Prostate gland (tissue), 2 donors: ENCODE results near the gene MSMO1. TPM values are rescaled to one million over a fixed set of nuclear protein-coding genes. Genes with fewer than 3 reads are reported as not detected.
A peak's percentile ranks its signal among the peaks of the same experiment; 100 is the strongest.
"Not testable (repeated sequence)": the region's sequence is repeated elsewhere in the genome, so short reads cannot be mapped to it uniquely, and the experiment has no call there.

Experiments
- DNase-seq: peaks from one replicate; pipeline ENCODE4 v3.0.0-alpha.2; 2019; ENCODE audit warnings: low spot score
- H3K27ac ChIP-seq, 2 donors: fragments of 200-600 bp; sonication (generic); 2 replicates each; pipeline ENCODE4 v1.5.1; 2017 to 2019
- H3K27me3 ChIP-seq: fragments of 200-600 bp; sonication (generic); replicated peaks from 2 replicates; pipeline ENCODE4 v1.5.1; 2019; ENCODE audit not compliant: insufficient read depth
- H3K36me3 ChIP-seq, 2 donors: fragments of 200-600 bp; sonication (generic); 1 replicate in 1 of 2; 2 replicates in 1 of 2; pipeline versions ENCODE4 v1.5.1 to v1.8.1; 2017 to 2019
- H3K4me1 ChIP-seq: fragments of 200-600 bp; sonication (generic); replicated peaks from 2 replicates; pipeline ENCODE4 v1.5.1; 2019
- H3K4me3 ChIP-seq, 2 donors: fragments of 200-600 bp; sonication (generic); 2 replicates each; pipeline ENCODE4 v1.5.1; 2017 to 2019
- H3K9me3 ChIP-seq: fragments of 200-600 bp; sonication (generic); 2 replicates; pipeline ENCODE4 v1.5.1; 2017
- CTCF ChIP-seq, 4 experiments: fragments of 200-600 bp in 2 of 4; fragments of 450-650 bp in 2 of 4; sonication (generic) in 2 of 4; IDR thresholded peaks; 1 replicate in 3 of 4; 2 replicates in 1 of 4; pipeline ENCODE4 v1.5.1; 2016 to 2019; ENCODE audit warnings: antibody characterized with exemption in 4 of 4, mild to moderate bottlenecking in 2 of 4, moderate library complexity in 2 of 4
- POLR2A ChIP-seq: fragments of 450-650 bp; IDR thresholded peaks from one replicate; pipeline ENCODE4 v1.6.1; 2016; ENCODE audit warnings: antibody characterized with exemption, mild to moderate bottlenecking
- POLR2AphosphoS5 ChIP-seq: sonication (generic); formaldehyde crosslinking; IDR thresholded peaks from one replicate; pipeline ENCODE4 v1.6.1; 2017; ENCODE audit warnings: antibody characterized with exemption
- WGBS: methylation state at CpG from one replicate; pipeline ENCODE4 v1.1.5; 2018; 5-methylcytosine and 5-hydroxymethylcytosine counted together
- intact Hi-C: fragments of 100-400 bp; cut with DNase I; formaldehyde crosslinking; loops from one replicate; pipeline ENCODE4 v1.14.2; 2022
- total RNA-seq, 2 donors: library from RNA; depleted of rRNA; stranded (reverse); fragments of >200 nt; gene quantifications; one replicate each; pipeline ENCODE4 v1.1.0, GENCODE V29; 2016

MSMO1 gene
- 10 to 100 TPM; 45.0 to 76.9 TPM for total RNA-seq

GRCh38 chr4:165327211-165328100, at the start of gene MSMO1:
Gene MSMO1, plus strand, starts transcription at chr4:165327669. Its CDS starts 5,702 bp downstream, at chr4:165333371.
- peak within 1 kb of the TSS; percentile 91 to 92 for H3K27ac ChIP-seq
- no peaks in the 10 kb centered on the region for H3K36me3 ChIP-seq
- TF ChIP-seq POLR2AphosphoS5, result peak; percentile 96
- TF ChIP-seq POLR2A, result peak; percentile 82
- no peak for TF ChIP-seq CTCF (IDR thresholded peaks at IDR 0.05)
- under 1% methylated on average over 67 of the region's 76 CpGs for WGBS
- peak within 1 kb of the TSS; percentile 70 to 79 for H3K4me3 ChIP-seq
- H3K9me3 ChIP-seq, result no peaks in the 10 kb centered on the region
- no peaks in the 10 kb centered on the region for H3K27me3 ChIP-seq
- intact Hi-C loops, result no loop called here
- H3K4me1 ChIP-seq, result no peaks in the 10 kb centered on the region
- peak; percentile 100 for DNase-seq

GRCh38 chr4:165279531-165279930, 47.9 kb upstream of the MSMO1 start:
- 94% methylated on average over 20 of the region's 20 CpGs for WGBS
- DNase-seq, H3K4me1 ChIP-seq, H3K27ac ChIP-seq, intact Hi-C loops, H3K9me3 ChIP-seq, H3K4me3 ChIP-seq, H3K36me3 ChIP-seq, H3K27me3 ChIP-seq: not testable (repeated sequence)

GRCh38 chr4:165284697-165285096, 42.8 kb upstream of the MSMO1 start:
- H3K4me3 ChIP-seq, intact Hi-C loops, H3K9me3 ChIP-seq, H3K27me3 ChIP-seq, H3K36me3 ChIP-seq, H3K27ac ChIP-seq, H3K4me1 ChIP-seq, DNase-seq: not testable (repeated sequence)
- 98% methylated on average over 3 of the region's 3 CpGs for WGBS

- H3K36me3 ChIP-seq, H3K4me3 ChIP-seq, intact Hi-C loops, H3K9me3 ChIP-seq, DNase-seq, H3K4me1 ChIP-seq, H3K27me3 ChIP-seq, H3K27ac ChIP-seq: not testable (repeated sequence)
- 80% methylated on average over 4 of the region's 4 CpGs for WGBS
These were observed 40.7 kb upstream of the MSMO1 start for GRCh38 chr4:165286619-165287340.

GRCh38 chr4:165288226-165288625, 39.2 kb upstream of the MSMO1 start:
- intact Hi-C loops, result no loop called here
- Histone ChIP-seq H3K27me3 (no peaks in the 10 kb centered on the region), H3K27ac (no peak overlapping the region), H3K4me1 (no peaks in the 10 kb centered on the region), H3K36me3 (no peaks in the 10 kb centered on the region), H3K4me3 (no peak overlapping the region), H3K9me3 (no peaks in the 10 kb centered on the region)
- DNase-seq, result no peak
- 72% methylated on average over 3 of the region's 3 CpGs for WGBS
- TF ChIP-seq POLR2AphosphoS5 (no peak), CTCF (IDR thresholded peaks at IDR 0.05) (no peak), POLR2A (no peak)

GRCh38 chr4:165288639-165289422, 38.6 kb upstream of the MSMO1 start:
- Histone ChIP-seq H3K4me3 (no peak overlapping the region), H3K9me3 (no peaks in the 10 kb centered on the region), H3K27ac (no peak overlapping the region), H3K27me3 (no peaks in the 10 kb centered on the region), H3K36me3 (no peaks in the 10 kb centered on the region), H3K4me1 (no peaks in the 10 kb centered on the region)
- intact Hi-C loops, result no loop called here
- DNase-seq, result no peak
- TF ChIP-seq POLR2AphosphoS5 (peak; percentile 7), CTCF (IDR thresholded peaks at IDR 0.05) (no peak), POLR2A (no peak)
